DMS53 treated with DMSO at 0.1 percent for 48 hours (cell line): ENCODE measurements around the gene DDX53.

Experiments
- DNase-seq: peaks from one replicate; lab custom pipeline; 2025; ENCODE audit not compliant: unreplicated experiment; lab: John Stamatoyannopoulos, UW

DDX53 gene

DNA sequence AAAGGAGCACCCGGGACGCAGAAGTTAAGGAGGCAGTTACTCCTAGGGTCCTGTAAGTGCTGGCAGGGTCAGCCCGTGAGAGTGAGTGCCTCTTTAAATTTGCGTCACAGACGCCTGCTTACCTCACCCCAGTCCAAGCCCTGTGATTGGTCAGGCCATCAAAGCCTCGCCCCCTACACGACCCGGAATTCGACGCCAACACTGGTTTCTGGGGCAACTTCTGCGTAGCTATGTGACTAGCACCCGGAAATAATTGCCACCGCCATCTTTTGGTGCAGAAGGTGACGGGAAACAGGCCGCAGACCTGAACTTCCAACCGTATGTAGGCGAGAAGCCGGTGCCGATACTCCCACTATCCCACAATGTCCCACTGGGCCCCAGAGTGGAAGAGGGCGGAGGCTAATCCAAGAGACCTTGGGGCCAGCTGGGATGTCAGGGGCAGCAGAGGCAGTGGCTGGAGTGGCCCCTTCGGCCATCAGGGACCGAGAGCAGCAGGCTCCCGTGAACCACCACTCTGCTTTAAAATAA, at the start of gene DDX53:
Gene DDX53, plus strand, starts transcription at position 265 of the 528 bp plus-strand sequence. Its CDS starts 98 bp downstream, at position 363.
- no peak for DNase-seq

DNA sequence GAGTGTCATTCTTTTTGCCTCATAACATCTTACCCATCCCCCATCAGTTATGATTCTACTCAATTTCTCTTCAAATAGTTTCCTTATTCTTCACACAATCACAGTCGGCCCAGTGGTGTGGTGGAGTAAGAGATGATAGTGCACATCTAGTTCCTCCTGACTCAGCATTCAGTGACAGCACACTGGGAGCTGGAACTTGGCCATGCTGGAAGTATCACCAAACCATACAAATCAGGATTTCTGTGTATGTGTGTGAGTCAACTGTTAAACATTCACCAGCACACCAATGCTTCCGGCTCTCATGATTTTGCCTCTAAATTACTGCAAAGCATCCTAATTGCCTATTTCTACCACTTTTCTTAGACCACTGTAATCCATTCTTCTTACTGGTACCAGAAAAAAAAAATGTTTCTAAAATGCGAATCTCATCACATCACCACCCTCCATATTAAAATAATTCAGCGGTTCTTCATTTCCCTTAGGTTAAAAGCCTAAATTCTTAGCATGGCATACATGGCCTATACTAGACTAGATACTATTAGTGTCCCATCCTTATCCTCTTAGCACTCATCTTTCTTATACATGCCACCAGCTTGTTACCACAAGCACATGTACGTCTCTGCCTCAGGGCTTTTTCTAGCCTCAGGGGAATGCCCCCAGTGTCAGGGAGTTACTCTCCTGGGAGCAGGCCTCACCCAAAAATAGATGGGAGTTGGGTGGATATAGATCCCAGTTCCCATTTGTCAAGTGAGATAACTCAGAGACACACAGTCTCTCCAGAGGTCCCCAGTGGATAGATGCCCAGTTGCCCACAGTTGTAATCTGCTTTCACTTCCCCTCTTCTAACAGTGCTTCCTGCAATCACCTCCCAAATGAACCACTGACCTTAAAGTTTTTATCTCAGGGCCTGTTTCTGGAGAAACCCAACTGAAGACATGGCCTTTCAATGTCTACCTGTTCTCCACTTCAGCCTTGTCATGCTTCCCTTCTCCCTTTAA, 49.2 kb upstream of the DDX53 start:
- peak; percentile 52 for DNase-seq

DNA sequence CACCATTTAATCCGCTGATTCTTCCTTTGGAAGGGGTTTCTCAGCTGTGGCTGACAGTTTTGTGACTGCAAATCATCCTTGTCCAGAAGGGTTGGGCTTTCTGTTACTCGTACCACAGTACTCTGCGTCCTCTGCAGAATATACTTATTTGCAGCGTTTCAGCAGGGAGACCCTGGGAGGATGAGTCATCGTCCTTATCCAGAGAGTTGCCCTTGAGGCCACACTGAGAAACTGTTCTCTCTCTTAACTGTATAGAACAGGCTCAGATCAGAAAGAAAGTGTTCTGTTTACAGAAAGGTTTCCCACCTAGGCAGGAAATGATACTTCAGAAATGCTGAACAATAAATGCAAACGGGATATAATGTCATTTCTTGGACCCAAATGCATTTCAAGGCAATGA, 47.8 kb upstream of the DDX53 start:
- peak; percentile 64 for DNase-seq

DNA sequence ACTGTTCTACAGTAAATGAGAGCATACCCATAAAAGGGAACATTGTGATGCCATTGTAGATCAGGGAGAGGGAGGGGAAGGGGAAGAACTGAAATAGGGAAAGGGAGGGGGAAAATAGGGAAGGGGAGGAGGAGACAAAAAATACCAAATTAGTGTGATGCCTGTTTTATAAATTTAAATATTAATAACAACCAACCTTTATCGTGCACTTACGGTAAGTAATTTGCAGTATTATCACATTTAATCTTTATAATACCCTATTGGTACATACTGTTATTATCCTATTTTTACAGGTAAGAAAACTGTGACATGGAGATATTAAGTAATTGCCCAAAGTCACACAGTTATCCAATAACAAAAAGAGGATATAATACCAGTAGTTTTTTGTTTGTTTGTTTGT, 41.5 kb upstream of the DDX53 start:
- no peak for DNase-seq

DNA sequence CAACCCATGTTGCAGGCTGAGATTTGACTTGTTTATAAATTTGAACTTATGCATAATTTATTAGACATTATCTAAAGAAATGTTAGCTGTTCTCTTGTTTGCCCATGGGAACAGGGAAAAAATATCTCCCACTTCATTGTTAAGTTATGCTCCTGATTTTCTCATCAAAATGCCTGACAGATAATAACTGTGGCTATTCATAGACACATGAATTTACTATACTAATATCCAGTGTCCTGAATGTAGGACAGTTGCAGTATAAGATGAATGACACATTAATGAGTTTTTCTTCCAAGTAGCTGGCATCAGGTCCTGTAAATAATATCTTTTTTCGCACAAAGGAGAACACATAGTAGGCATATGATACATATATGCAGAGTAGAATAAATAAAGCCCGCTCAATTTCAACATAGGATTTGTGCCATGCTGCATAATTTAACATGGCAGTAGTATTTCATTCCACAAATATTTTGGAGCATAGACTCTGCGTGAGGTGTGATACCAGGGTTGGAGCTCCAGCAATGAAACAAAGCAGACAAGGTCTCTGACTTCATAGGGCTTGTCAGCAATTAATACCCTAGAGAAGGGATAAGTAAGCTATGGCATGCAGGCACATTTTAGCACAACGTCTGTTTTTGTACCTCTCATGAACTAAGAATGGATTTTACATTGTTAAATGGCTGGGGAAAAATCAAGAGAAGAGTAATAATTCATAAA, 40.4 kb upstream of the DDX53 start:
- DNase-seq, result no peak

DNA sequence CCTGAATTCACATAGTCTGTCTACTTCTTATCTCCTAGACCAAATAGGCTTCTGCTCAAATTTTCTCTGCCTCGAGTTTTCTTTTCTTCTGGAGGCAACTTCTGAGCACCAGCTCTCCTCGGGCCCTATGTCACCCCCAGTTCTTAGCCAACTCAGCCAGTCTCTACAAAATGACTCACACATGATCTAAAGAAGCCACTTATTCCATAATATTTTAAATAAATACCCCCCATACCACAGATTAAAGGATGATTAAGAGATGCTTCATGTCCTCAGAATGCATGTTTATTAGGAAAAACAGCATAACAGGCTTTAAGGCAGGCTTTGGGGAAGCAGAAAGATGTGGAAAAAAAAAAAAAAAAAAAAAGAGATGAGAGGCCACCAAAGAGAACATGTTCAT, 36.6 kb upstream of the DDX53 start:
- DNase-seq, result no peak

DNA sequence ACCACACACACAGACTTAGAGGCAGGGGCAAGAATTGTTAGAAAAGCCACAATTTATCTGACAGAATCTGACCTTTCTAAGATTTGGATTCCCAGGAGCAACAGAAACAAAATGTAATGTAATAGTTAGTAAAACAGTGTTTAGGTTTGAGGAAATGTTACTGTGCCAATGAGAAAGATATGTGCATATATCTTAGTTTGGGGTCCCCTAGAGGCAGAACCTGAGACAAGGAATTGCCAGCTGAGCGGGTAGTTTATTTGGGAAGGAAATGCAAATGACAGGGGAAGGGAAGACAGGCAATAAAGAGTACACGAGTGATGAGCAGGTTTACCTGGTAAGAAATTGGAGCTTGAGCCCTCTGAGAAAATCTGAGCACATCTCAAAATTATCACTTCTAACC, 31.3 kb upstream of the DDX53 start:
- no peak for DNase-seq

DNA sequence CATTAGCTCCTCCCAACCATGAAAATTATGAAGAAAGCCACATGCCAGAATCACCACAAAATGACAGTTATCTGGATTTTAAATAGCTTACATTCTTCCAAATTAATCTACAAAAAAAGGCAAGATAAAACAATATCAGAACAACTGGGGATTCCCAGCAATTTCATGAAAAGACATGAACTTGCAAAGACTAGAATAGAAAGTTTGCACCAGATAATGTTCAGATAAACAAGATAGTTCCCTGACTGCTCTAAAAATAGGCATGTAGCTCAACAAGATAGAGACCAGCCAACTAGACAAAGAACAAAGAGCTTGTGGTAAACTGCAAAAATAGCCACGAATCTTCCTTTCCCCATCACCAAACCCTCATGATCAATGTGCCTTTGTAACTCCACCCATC, 30.3 kb upstream of the DDX53 start:
- no peak for DNase-seq

DNA sequence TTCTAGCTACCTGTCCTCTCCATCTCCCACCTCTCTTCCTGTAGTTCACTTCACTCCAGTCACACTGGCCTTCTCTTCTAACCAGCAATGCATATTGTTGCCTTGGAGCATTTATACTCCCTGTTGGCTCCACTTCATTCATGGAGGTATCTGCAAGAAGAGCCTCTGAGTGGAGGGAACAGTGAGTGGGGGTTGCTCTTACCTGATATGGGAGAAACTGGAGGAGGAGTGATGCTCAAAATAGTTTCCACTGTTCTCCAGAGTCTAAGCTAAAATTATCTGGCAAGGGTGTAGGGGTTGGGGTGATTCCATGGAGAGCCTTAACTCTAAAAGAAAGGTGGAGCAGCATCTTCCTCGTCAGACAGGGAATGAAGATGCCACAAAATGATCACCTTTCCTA, 28.9 kb upstream of the DDX53 start:
- no peak for DNase-seq

DNA sequence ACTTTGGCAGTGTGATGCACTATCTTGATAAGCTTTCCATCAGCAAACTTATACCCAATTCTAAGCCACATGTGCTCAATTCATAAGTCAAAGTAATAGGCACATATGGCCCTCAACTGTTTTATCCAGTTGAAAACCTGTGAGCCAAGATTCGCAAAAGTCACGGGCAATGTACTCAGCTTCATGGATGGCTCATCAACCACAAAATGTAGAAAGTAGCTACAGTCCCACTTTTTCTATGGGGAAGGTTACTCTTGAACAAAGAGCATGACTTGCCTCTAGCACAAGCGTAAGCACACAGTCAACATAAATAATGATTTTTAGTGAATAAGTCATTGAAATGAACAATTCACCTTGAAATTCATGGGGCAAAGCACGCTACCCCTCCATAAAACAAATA, 25.1 kb upstream of the DDX53 start:
- no peak for DNase-seq

DNA sequence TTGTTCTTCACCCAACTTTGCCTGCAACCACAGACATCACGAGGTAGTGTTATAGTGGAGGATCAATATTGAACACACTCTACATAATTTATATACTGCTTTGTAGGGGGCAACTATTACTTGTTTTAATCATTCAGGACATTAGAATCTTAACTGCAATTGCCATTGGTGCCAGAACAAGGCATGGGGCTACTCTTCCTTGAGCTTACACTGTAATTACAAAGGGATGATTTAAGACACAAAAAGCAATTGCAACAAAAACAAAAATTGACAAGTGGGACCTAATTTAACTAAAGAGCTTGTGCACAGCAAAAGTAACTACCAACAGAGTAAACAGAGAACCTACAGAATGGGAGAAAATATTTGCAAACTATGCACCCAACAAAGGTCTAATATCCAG, 24.0 kb upstream of the DDX53 start:
- DNase-seq, result no peak

DNA sequence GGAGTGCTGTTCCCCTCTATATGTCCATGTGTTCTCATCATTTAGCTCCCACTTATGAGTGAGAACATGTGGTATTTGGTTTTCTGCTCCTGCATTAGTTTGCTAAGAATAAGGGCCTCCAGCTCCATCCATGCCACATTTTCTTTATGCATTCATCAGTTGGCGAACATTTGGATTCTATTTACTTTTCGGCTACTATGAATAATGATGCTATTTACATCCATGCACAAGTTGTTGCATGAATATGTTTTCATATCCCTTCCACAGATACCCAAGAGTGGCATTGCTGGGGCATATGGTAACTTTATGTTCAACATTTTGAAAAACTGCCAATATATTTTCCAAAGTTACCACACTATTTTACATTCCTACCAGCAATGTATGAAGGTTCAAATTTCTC, 13.8 kb upstream of the DDX53 start:
- no peak for DNase-seq

DNA sequence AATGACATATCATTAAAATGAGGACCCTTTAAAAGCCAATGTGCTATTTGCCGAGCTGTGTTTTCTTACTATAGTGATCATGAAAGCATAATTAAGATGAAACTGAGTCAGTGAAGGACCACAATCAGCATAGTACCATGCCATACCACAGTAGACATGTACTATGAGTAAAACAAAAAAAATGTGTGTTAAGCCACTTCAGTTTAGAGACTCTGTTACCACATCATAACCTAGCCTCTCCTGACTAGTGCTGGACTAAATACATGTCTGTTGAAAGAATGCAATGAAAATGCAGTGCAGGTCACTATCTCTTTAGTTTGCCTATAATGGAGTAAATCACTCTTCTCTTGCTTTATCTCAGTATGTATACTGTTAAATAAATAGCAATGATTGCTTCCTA, 12.3 kb upstream of the DDX53 start:
- no peak for DNase-seq

DNA sequence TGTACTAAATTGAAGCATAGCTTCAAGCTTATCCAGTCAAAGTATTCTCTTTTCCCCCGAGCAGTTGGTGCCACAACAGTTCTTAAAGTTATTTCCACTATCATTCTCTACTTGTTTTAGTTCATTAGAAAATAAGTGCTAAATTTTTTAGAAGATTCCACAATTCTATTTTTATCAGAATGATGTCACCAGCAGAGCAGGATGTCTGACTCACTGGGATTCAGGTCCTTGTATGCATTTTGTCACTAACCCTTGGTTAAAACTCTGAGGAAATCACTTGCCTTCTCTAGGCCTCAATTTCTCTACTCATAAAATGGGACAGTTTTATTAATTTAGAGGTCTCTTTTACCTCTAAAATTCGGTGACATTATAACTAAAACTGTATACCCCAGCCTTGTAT, 3.4 kb downstream of the DDX53 start:
- no peak for DNase-seq

DNA sequence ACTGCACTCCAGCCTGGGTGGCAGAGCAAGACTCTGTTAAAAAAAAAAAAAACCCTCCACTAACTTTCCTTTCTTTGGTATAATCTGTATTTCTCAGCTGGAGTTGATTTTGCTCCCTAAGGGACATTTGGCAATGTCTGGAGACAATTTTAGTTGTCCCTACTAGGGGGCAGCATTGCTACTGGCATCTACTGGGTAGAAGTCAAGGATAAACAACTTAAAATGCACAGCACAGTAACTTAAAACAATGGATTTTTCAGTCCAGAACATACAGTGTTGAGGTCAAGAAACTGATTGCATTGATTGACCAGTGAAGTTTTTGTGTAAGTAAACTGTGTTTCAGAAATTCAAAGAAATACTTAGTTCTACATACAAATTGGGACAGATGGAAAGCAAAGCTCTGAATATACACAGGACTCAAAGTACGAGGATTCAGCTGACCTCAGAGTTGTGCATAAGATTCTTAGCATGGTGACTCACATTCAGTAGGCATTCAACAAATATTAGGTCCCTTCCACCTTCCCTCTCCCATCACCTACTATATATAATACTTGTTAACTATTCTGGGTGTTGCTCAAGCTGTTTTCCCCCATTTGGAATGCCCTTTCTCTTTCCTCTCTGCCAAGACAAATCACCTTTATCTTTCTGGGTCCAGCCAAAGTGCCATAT, 8.8 kb downstream of the DDX53 start:
- DNase-seq, result peak; percentile 23

DNA sequence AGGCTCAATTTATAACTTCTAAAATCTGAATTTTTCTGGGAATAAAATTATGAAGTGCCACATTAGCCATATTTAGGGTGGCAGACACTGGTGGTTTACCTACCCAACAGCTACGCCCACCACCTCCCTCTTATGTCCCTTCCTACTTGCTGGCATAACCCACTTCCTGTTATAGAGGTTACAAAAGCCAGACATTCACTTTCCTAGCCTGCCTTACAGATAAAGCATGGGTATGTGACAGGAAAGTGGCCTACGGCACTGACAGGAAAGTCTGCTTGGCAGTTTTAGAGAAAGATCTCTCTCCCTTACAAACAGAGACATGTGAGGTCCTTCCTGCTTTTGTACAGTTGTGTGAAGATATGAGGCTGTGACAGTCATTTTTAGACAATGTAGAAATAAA, 12.4 kb downstream of the DDX53 start:
- DNase-seq, result no peak

DNA sequence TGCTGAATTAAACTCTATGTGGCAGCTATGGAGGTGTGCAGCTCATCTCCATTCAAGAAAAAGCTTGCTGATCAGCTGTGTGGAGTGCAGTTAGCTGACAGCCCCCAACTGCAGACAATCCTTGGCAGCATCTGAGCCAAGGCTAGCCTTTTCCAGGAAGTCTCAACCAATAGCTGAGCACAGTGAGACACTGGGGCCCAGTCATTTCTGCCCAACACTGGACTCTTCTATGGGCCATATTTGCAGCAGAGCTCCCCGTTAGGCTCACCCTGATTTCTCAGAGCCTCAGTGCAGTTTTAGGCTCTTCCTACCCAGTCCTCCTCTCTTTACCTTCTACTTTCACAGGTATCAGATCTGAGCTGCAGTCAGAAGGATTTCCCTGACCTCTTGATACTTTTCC, 12.9 kb downstream of the DDX53 start:
- DNase-seq, result no peak

DNA sequence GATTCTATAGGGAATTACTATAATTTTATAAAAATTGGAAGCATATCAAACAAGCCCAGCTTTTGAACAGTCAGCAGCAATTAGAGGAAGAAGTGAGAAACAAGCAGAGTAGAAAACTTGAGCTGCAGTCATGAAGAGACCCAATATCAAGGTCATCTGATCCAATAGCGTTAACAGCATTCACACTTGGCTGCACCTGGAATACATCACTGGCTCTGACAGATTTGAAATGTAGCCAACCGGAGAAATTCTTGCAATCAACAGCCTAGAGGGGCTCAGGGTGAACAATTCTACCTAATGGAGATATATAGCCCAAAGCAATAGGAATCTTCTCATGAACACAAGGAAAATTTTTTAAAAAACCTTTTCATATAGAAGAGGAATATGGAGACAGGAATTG, 13.6 kb downstream of the DDX53 start:
- no peak for DNase-seq

DNA sequence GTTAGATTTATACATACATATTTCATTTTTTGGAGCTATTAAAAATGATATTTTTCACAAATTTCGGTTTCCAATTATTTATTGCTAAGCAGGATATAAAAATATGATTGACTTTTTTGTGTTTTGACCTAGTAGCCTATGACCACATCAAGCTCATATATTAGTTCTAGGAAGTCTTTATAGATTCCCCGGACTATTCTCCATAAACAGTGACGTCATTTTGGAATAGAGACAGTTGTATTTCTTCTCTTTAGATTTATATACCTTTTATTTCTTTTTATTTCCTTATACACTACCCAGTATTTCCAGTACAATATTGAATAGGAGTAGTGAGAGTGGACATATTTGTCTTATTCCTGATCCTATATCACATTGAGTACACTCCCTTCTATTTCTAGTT, 31.8 kb downstream of the DDX53 start:
- no peak for DNase-seq

DNA sequence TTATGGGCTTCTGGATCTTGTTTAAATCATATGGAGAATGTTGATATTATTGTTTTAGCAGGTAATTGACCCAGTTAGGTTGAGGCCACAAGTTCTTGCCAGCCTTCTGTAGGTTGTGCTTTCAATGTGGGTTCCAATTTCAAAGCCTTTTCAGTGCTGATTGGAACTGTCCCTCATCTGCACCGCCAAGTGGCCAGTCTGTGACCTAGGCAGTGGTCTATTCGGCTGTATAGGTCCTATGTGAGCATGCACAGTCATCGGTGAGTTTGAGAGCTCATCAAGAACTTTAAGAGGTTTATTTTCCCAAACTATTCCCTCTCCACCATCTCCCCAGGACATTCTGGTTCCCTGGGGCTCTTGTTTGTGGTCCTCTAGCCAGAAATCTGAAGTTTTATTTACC, 35.7 kb downstream of the DDX53 start:
- no peak for DNase-seq

DNA sequence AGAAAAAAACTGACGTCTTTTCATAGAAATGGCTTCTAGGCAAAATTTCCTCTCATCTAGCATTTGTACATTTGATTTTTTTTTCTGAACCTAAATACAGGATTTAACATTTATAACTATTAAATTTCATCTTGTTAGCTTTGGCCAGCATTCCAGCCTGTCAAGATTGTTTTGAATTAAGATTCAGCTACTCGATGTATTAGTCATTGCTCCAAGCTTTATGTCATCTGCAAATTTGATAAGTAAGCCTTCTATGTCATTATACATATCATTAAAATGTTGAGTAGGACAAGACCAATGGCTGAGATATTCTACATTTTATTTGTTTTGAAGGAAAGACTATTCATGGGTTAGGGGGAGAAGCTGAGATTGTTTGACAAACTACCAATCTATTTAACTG, 46.7 kb downstream of the DDX53 start:
- no peak for DNase-seq
